Brain microvascular endothelial cell (primary cell): Measurements from ENCODE around the gene CSE1L.
"Not testable (repeated sequence)": the region's sequence is repeated elsewhere in the genome, so short reads cannot be mapped to it uniquely, and the experiment has no call there.

Experiments used
- DNase-seq: peaks from one replicate; pipeline ENCODE4 v3.0.0-alpha.2; 2020
- H3K27ac ChIP-seq: fragments of 250-450 bp; sonication (Bioruptor Pico); 2 replicates; pipeline ENCODE4 v1.5.1; 2020; ENCODE audit warnings: mild to moderate bottlenecking, moderate library complexity
- H3K27me3 ChIP-seq: fragments of 250-450 bp; sonication (Bioruptor Pico); replicated peaks from 2 replicates; pipeline ENCODE4 v1.5.1; 2020; ENCODE audit warnings: mild to moderate bottlenecking
- H3K36me3 ChIP-seq: fragments of 250-450 bp; sonication (Bioruptor Pico); replicated peaks from 2 replicates; pipeline ENCODE4 v1.5.1; 2020; ENCODE audit warnings: mild to moderate bottlenecking
- H3K4me3 ChIP-seq: 2 replicates; pipeline ENCODE4 v1.5.1; 2011; ENCODE audit warnings: low read depth, mild to moderate bottlenecking, control low read depth, low read length, moderate library complexity
- in situ Hi-C: cut with HindIII; loops from 2 replicates; pipeline ENCODE4 v1.10.0; 2017; ENCODE audit warnings: low sequenced_read_pairs, low pct_ligation_motif_present
- TF ChIP-seq, protein P1 (sequence below): IDR thresholded peaks from 2 replicates; pipeline ENCODE4 v1.5.1; 2011; ENCODE audit warnings: low read depth, mild to moderate bottlenecking, moderate library complexity, low read length, control low read depth, inconsistent platforms; ENCODE audit errors: missing control alignments

CSE1L gene

DNA sequence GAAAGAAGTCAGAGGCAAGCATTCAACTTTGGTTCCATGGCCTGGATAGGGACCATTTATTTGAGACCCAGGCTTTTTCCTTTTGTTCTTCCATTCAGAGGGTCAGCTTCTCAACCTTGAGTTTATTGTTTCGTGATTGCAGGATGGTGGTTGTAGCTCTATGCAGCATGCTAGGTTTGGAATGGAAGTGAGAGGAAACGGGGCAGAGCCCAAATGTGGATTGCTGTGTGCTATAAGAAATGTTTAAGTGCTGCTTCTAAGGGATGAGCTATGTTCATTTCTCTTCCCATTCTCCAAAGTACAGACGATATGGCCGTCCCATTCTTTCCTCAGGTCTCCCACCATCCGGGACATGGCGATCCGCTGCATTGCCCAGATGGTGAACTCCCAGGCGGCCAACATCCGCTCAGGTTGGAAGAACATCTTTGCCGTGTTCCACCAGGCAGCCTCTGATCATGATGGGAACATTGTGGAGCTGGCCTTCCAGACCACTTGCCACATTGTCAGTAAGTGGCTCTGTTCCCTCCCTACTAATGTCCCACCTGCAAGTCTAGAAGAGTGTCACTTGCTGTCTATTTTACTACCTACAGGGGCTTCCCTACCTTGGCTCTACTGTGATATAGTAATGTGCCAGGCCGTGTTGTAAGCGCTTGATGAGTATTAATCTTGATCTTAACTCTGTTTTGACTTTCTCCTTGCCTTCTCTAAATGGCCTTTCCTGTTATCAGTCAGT, 36.0 kb upstream of the CSE1L start:
- TF ChIP-seq, protein P1, sequence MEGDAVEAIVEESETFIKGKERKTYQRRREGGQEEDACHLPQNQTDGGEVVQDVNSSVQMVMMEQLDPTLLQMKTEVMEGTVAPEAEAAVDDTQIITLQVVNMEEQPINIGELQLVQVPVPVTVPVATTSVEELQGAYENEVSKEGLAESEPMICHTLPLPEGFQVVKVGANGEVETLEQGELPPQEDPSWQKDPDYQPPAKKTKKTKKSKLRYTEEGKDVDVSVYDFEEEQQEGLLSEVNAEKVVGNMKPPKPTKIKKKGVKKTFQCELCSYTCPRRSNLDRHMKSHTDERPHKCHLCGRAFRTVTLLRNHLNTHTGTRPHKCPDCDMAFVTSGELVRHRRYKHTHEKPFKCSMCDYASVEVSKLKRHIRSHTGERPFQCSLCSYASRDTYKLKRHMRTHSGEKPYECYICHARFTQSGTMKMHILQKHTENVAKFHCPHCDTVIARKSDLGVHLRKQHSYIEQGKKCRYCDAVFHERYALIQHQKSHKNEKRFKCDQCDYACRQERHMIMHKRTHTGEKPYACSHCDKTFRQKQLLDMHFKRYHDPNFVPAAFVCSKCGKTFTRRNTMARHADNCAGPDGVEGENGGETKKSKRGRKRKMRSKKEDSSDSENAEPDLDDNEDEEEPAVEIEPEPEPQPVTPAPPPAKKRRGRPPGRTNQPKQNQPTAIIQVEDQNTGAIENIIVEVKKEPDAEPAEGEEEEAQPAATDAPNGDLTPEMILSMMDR = no peak
- DNase-seq = no peak
- peaks cover 47% of the 10 kb centered on the region for H3K36me3 ChIP-seq
- H3K4me3 ChIP-seq = no peak overlapping the region
- in situ Hi-C loops = no loop called here
- no peaks in the 10 kb centered on the region for H3K27me3 ChIP-seq
- H3K27ac ChIP-seq = no peak overlapping the region

DNA sequence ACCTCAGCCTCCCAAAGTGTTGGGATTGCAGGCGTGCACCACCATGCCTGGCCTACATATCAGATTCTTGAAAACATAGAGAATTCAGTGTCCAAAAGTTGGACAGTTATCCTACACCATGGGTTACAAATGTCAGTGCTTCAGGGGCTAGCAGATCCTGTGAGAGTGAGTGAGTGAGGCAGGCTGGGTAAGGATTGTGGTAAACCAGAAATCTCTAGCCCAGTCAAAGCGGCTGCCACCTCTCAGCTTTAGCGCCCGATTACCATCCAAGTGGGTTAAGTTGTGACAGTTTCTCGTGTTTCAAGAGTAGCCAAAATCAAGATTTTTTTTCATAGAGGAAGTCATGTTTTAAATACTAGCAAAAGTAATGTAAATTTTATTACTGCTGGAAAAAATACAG, 21.9 kb upstream of the CSE1L start:
- H3K36me3 ChIP-seq = peaks cover 49% of the 10 kb centered on the region
- H3K27me3 ChIP-seq = no peaks in the 10 kb centered on the region
- TF ChIP-seq, protein P1 = no peak
- H3K27ac ChIP-seq = no peak overlapping the region
- in situ Hi-C loops = no loop called here
- no peak for DNase-seq
- no peak overlapping the region for H3K4me3 ChIP-seq

GRCh38 chr20:49028177-49028576, 17.9 kb upstream of the CSE1L start:
- peaks cover 52% of the 10 kb centered on the region for H3K36me3 ChIP-seq
- in situ Hi-C loops, H3K27ac ChIP-seq: not testable (repeated sequence)

GRCh38 chr20:49028684-49029083, 17.4 kb upstream of the CSE1L start:
- H3K4me3 ChIP-seq = no peak overlapping the region
- in situ Hi-C loops = no loop called here
- TF ChIP-seq, protein P1 = peak; percentile 50
- peaks cover 55% of the 10 kb centered on the region for H3K36me3 ChIP-seq
- no peak overlapping the region for H3K27ac ChIP-seq
- peak; percentile 29 for DNase-seq
- H3K27me3 ChIP-seq = no peaks in the 10 kb centered on the region

More at GRCh38 chr20:49028177-49028576, 17.9 kb upstream of the CSE1L start:
- not testable (repeated sequence) for DNase-seq, H3K4me3 ChIP-seq, H3K27me3 ChIP-seq

DNA sequence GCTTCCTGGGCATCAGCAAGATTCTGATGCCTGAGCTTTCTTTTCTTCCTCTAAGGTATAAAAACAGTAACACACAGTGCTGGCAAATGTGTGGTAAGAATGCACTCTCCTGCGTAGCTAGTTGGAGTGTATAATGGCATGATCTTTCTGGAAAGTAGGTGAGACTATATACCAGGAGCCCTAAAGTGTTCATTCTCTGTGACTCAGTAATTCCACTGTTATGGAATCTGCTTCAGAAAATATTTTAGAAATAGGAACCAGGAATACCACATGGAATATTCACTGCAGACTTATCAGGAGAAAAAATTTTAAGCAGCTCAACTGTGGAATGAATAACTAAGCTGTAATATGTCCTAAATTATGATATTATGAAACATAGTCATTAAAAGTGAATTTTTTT, 16.9 kb upstream of the CSE1L start:
- no peak overlapping the region for H3K4me3 ChIP-seq
- TF ChIP-seq, protein P1 = no peak
- no peak overlapping the region for H3K27ac ChIP-seq
- no peak for DNase-seq
- no peaks in the 10 kb centered on the region for H3K27me3 ChIP-seq
- in situ Hi-C loops = no loop called here
- H3K36me3 ChIP-seq = peaks cover 55% of the 10 kb centered on the region

DNA sequence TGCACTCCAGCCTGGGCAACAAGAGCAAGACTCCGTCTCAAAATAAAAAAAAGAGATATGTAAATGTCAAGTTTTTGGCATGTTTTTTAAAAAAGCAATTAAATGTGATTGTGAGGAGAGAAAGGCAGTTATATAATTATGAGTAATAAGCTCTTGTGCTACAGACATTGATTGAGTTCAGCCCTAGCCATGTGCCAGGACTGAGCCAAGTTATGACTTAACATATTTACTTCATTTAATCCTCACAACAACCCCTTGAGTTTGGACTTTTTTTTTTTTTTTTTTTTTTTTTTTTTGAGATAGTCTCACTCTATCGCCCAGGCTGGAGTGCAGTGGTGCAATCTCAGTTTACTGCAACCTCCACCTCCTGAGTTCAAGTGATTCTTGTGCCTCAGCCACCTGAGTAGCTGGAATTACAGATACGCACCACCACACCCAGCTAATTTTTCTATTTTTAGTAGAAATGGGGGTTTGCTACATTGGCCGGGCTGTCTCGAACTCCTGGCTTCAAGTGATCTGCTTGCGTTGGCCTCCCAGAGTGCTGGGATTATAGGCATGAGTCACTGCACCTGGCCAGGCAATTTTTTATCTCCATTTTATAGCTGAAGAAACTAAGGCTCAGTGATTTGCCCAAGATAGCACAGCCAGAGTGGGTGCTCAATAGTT, 15.0 kb upstream of the CSE1L start:
- no peak for DNase-seq
- Histone ChIP-seq H3K27me3 (no peaks in the 10 kb centered on the region), H3K27ac (no peak overlapping the region), H3K4me3 (no peak overlapping the region), H3K36me3 (peaks cover 40% of the 10 kb centered on the region)
- in situ Hi-C loops = no loop called here
- TF ChIP-seq, protein P1 = no peak
